H7 (cell line): ENCODE data around the gene LCOR. TPM values are rescaled to one million over a fixed set of nuclear protein-coding genes. Genes with fewer than 3 reads are reported as not detected.

Experiments used
- DNase-seq: peaks from one replicate; pipeline ENCODE4 v3.0.0; 2012
- H3K27me3 ChIP-seq: 2 replicates; pipeline ENCODE4 v1.6.0; 2011; ENCODE audit warnings: mild to moderate bottlenecking, low read length; ENCODE audit not compliant: control insufficient read depth, insufficient read depth
- H3K36me3 ChIP-seq: replicated peaks from 2 replicates; pipeline ENCODE4 v1.5.1; 2011; ENCODE audit warnings: low read length; ENCODE audit not compliant: control insufficient read depth, insufficient read depth
- H3K4me3 ChIP-seq: 2 replicates; pipeline ENCODE4 v1.5.1; 2011; ENCODE audit warnings: low read depth, mild to moderate bottlenecking, control low read depth, low read length, moderate library complexity; ENCODE audit not compliant: insufficient read depth
- total RNA-seq: library from RNA; depleted of rRNA; stranded (reverse); fragments of >200 nt; shearing (Covaris generic); gene quantifications from 2 replicates; pipeline ENCODE4 v1.2.3, GENCODE V29; 2014

The LCOR gene
- total RNA-seq, 1 experiment from 2014 or later, result 8.8 TPM

GRCh38 chr10:97004591-97004990, 172.5 kb downstream of the LCOR start:
- Histone ChIP-seq H3K36me3 (no peaks in the 10 kb centered on the region), H3K27me3 (no peaks in the 10 kb centered on the region), H3K4me3 (no peak overlapping the region)
- DNase-seq, result no peak

DNA sequence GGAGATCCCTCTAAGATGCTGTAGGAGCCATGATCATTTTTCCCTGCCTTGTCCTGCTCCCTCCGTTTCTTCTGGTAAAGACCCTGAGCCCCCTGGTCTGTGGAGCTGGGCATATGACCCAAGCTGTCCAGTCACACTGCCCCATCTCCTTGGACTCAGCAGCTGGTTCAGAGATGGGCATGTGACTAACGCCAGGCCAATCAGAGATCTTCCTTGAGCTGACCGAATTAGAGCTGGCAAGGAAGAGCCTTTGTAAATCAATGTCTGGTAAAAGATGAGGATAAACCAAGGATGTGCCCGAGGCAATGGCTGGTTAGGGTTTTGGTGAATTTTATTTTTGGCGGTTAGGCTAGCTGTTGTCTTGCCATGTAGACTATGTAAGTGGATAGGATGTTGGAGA, 173.3 kb downstream of the LCOR start:
- Histone ChIP-seq H3K4me3 (no peak overlapping the region), H3K27me3 (no peaks in the 10 kb centered on the region), H3K36me3 (no peaks in the 10 kb centered on the region)
- peak; percentile 35 for DNase-seq

GRCh38 chr10:97006364-97006763, 174.3 kb downstream of the LCOR start:
- no peak overlapping the region for H3K4me3 ChIP-seq
- no peak for DNase-seq
- no peaks in the 10 kb centered on the region for H3K27me3 ChIP-seq
- H3K36me3 ChIP-seq, result no peaks in the 10 kb centered on the region

DNA sequence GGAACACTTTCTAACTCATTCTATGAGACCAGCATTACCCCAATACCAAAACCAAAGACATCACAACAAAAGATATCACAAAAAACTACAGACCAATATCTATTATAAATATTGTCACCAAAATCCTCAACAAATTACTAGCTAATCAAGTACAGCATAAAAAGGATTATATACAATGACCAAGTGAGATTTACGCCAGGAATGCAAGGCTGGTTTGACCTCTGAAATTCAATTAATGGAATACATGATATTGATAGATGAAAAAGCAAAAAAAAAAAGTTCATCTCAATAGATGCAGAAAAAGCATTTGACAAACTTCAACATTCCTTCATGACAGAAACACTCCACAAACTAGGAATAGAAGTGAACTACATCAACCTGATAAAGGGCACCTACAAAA, 175.3 kb downstream of the LCOR start:
- Histone ChIP-seq H3K36me3 (no peaks in the 10 kb centered on the region), H3K27me3 (no peaks in the 10 kb centered on the region), H3K4me3 (no peak overlapping the region)
- DNase-seq, result no peak

GRCh38 chr10:97010695-97011206, 178.7 kb downstream of the LCOR start:
- no peak for DNase-seq
- H3K36me3 ChIP-seq, result no peaks in the 10 kb centered on the region
- H3K27me3 ChIP-seq, result no peaks in the 10 kb centered on the region
- H3K4me3 ChIP-seq, result no peak overlapping the region

- DNase-seq, result no peak
- no peaks in the 10 kb centered on the region for H3K36me3 ChIP-seq
These were observed 179.3 kb downstream of the LCOR start for GRCh38 chr10:97011397-97011796.

DNA sequence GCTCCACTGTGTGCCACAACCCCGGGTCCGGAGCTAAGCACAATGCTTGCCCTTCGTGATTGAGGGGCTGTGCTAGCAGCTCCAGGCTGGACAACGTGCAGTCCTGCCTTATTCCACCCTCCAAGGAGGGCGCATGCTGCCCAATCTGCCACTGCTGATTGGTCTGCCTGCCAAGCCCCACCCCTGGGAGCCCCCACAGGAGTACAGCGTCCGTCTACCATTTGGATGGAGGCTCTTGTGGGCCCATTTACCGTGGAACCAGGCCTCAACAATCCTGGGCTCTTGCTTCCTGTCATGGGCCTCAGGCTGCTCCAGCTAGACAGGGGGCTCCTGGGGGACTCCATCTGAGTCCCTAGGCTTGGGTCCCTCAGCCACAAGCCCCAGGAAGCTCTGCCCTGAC, 180.4 kb downstream of the LCOR start:
- Histone ChIP-seq H3K27me3 (no peaks in the 10 kb centered on the region), H3K4me3 (no peak overlapping the region), H3K36me3 (no peaks in the 10 kb centered on the region)
- DNase-seq, result peak; percentile 51

More at GRCh38 chr10:97011397-97011796, 179.3 kb downstream of the LCOR start:
- H3K27me3 ChIP-seq, result no peaks in the 10 kb centered on the region
- no peak overlapping the region for H3K4me3 ChIP-seq

GRCh38 chr10:97013568-97013967, 181.5 kb downstream of the LCOR start:
- peak; percentile 36 for DNase-seq
- Histone ChIP-seq H3K27me3 (no peaks in the 10 kb centered on the region), H3K4me3 (no peak overlapping the region), H3K36me3 (no peaks in the 10 kb centered on the region)

DNA sequence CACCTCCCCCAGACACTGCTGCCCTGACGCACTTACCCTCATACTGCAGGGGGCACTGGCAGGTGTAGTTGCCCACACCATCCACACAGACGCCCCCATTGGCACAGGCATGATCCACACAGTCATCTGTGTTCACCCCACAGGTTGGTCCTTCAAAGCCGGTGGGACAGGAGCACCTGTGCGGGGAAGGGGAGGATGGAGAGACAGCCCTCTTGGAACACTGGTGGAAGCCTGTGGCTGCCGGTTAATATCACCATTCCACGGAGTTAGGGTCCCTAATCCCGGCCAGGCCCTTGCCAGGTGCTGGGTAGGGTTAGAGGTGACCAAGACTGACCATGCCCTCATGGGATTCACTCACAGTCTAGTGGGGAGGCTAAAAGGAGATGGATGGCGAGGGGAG, 181.9 kb downstream of the LCOR start:
- no peaks in the 10 kb centered on the region for H3K36me3 ChIP-seq
- peak; percentile 46 for DNase-seq
- no peak overlapping the region for H3K4me3 ChIP-seq
- no peaks in the 10 kb centered on the region for H3K27me3 ChIP-seq

GRCh38 chr10:97015240-97015639, 183.1 kb downstream of the LCOR start:
- Histone ChIP-seq H3K27me3 (no peaks in the 10 kb centered on the region), H3K36me3 (no peaks in the 10 kb centered on the region), H3K4me3 (no peak overlapping the region)
- no peak for DNase-seq

- Histone ChIP-seq H3K36me3 (no peaks in the 10 kb centered on the region), H3K4me3 (no peak overlapping the region), H3K27me3 (no peaks in the 10 kb centered on the region)
- peak; percentile 46 for DNase-seq
These were observed 184.8 kb downstream of the LCOR start for GRCh38 chr10:97016728-97017473.

DNA sequence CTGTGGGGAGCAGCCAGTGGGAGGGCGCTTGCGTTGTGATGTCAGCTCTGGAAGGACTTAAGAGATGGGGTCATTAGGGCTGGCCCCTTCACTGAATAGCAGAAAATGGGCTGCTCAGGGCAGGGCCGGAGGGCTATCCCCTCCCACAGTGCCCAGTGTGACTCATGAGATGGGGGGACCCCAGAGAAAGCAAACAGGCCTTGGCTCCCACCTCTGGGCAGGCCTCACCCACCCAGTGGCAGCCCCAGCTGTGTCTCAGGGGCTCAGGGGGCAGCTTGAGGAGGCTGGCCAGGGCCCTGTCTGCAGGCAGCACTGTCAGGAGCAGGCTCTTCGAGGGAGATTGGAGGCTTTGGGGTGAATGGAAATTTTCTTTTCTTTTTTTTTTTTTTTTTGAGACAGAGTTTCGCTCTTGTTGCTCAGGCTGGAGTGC, 185.4 kb downstream of the LCOR start:
- Histone ChIP-seq H3K4me3 (no peak overlapping the region), H3K27me3 (no peaks in the 10 kb centered on the region), H3K36me3 (no peaks in the 10 kb centered on the region)
- peak; percentile 59 for DNase-seq

- Histone ChIP-seq H3K36me3 (no peaks in the 10 kb centered on the region), H3K4me3 (no peak overlapping the region), H3K27me3 (no peaks in the 10 kb centered on the region)
- DNase-seq, result peak; percentile 43
These were observed 186.4 kb downstream of the LCOR start for GRCh38 chr10:97018251-97019212.

DNA sequence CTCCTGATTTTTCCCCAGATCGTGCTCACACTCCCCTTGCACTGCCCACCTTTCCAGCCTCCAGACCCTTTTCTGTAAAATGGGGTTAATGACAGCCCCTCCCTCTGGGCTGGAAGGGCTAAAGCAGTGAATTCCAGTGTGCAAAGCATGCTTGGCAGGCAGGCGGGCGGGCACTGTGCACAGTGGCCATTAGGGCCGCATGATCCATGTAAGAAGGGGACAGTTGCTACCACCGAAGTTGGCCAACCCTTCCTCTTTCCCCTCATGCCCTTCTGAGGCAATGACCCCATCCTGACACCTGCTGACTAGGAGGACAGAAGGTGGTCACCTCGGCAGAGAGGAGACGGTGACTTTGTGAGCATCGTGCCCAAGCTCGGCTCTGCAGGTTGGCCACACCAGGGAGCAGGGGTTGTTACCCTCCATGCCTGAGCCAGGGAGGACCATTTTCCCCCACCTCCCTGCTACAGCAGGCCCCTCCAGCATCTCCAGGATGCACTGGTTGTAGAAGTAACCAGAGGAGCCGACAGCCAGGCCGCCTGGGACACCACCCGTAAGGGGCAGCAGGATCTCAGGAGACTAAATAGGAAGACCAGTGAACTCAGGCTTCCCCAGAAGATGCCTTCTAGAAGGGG, 187.2 kb downstream of the LCOR start:
- H3K36me3 ChIP-seq, result no peaks in the 10 kb centered on the region
- no peaks in the 10 kb centered on the region for H3K27me3 ChIP-seq
- H3K4me3 ChIP-seq, result no peak overlapping the region
- no peak for DNase-seq
